Ishikawa (cell line): Measurements from ENCODE around the gene ATOH1.

Experiments used
- NFIC ChIP-seq: IDR thresholded peaks from 2 replicates; pipeline ENCODE4 v1.6.1; 2012
- TAF1 ChIP-seq: IDR thresholded peaks from 2 replicates; pipeline ENCODE4 v1.6.1; 2012; ENCODE audit warnings: low read depth, mild to moderate bottlenecking

DNA sequence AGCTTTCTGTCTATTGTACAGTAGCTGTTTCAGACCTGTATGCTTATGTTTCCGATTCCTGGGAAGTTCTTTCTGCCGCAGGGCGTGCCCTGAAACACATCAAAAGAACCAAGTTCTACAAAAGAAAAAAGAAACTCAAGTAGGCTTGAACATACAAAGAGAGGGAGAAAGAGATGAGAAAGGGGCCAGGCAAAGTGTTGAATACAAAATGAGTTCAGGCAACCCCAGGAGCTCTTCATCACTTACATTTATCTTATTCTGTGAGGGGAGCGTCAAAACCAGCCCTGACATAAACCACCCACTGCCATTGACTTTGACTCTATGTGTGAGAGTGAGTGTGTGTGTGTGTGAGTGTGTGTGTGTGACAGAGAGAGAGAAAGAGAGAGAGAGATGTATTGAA is 26.5 kb upstream of the ATOH1 start:
- TF ChIP-seq NFIC (no peak), TAF1 (no peak)
